Measurements from ENCODE around the gene OTULINL. TPM values are rescaled to one million over a fixed set of nuclear protein-coding genes. Genes with fewer than 3 reads are reported as not detected.

The OTULINL gene
- total and polyA plus RNA-seq, 2 experiments from 2014 or later = 0.27 to 0.95 TPM

GRCh38 chr5:14599476-14600127 lies 18.0 kb downstream of the OTULINL start:
- no peak for TF ChIP-seq CTCF (IDR thresholded peaks at IDR 0.05; ENCODE audit: low read depth, low read length)
- DNase-seq (ENCODE audit: low read depth in 1 of 2, low spot score in 1 of 2) = no peak

GRCh38 chr5:14600846-14601245 lies 19.3 kb downstream of the OTULINL start:
- DNase-seq (ENCODE audit: low read depth in 1 of 2, low spot score in 1 of 2) = no peak
- H3K27me3 ChIP-seq = no peaks in the 10 kb centered on the region
- H3K27ac ChIP-seq = no peak overlapping the region
- H3K36me3 ChIP-seq = no peaks in the 10 kb centered on the region
- H3K4me3 ChIP-seq = no peak overlapping the region
- H3K9me3 ChIP-seq (ENCODE audit: low read depth) = no peaks in the 10 kb centered on the region
- no peaks in the 10 kb centered on the region for H3K4me1 ChIP-seq (ENCODE audit: low read depth)
- no peak for TF ChIP-seq CTCF (IDR thresholded peaks at IDR 0.05; ENCODE audit: low read depth, low read length)

More at GRCh38 chr5:14599476-14600127, 18.0 kb downstream of the OTULINL start:
- Histone ChIP-seq H3K9me3 (ENCODE audit: low read depth) (no peaks in the 10 kb centered on the region), H3K4me3 (no peak overlapping the region), H3K4me1 (ENCODE audit: low read depth) (no peaks in the 10 kb centered on the region), H3K27me3 (no peaks in the 10 kb centered on the region), H3K36me3 (no peaks in the 10 kb centered on the region), H3K27ac (no peak overlapping the region)

GRCh38 chr5:14603141-14603540 lies 21.5 kb downstream of the OTULINL start:
- no peak overlapping the region for H3K27ac ChIP-seq
- H3K36me3 ChIP-seq = no peaks in the 10 kb centered on the region
- H3K4me3 ChIP-seq = no peak overlapping the region
- H3K4me1 ChIP-seq (ENCODE audit: low read depth) = no peaks in the 10 kb centered on the region
- H3K9me3 ChIP-seq (ENCODE audit: low read depth) = no peaks in the 10 kb centered on the region
- TF ChIP-seq CTCF (IDR thresholded peaks at IDR 0.05; ENCODE audit: low read depth, low read length) = no peak
- DNase-seq (ENCODE audit: low read depth in 1 of 2, low spot score in 1 of 2) = no peak
- no peaks in the 10 kb centered on the region for H3K27me3 ChIP-seq

- Histone ChIP-seq H3K4me3 (no peak overlapping the region), H3K4me1 (ENCODE audit: low read depth) (no peaks in the 10 kb centered on the region), H3K36me3 (no peaks in the 10 kb centered on the region), H3K27me3 (no peaks in the 10 kb centered on the region), H3K27ac (no peak overlapping the region), H3K9me3 (ENCODE audit: low read depth) (no peaks in the 10 kb centered on the region)
- TF ChIP-seq CTCF (IDR thresholded peaks at IDR 0.05; ENCODE audit: low read depth, low read length) = no peak
- no peak for DNase-seq (ENCODE audit: low read depth in 1 of 2, low spot score in 1 of 2)
Measured at GRCh38 chr5:14607104-14607503, 25.5 kb downstream of the OTULINL start.

GRCh38 chr5:14608169-14608568 lies 26.6 kb downstream of the OTULINL start:
- TF ChIP-seq CTCF (IDR thresholded peaks at IDR 0.05; ENCODE audit: low read depth, low read length) = no peak
- H3K4me1 ChIP-seq (ENCODE audit: low read depth) = no peaks in the 10 kb centered on the region
- H3K27me3 ChIP-seq = no peaks in the 10 kb centered on the region
- no peaks in the 10 kb centered on the region for H3K9me3 ChIP-seq (ENCODE audit: low read depth)
- H3K36me3 ChIP-seq = no peaks in the 10 kb centered on the region
- no peak for DNase-seq (ENCODE audit: low read depth in 1 of 2, low spot score in 1 of 2)
- no peak overlapping the region for H3K4me3 ChIP-seq
- H3K27ac ChIP-seq = no peak overlapping the region

All from cardiac muscle cell (in vitro differentiated cells and primary cell).